GM12891 (cell line): ENCODE data around the gene GIGYF2.
"Not testable (repeated sequence)": the region's sequence is repeated elsewhere in the genome, so short reads cannot be mapped to it uniquely, and the experiment has no call there.

Experiments used
- POLR2A ChIP-seq: IDR thresholded peaks from 2 replicates; pipeline ENCODE4 v1.6.1; 2011; ENCODE audit warnings: low read depth, low read length, control low read depth
- POLR2AphosphoS5 ChIP-seq: IDR thresholded peaks from 2 replicates; pipeline ENCODE4 v1.6.1; 2011; ENCODE audit warnings: low read depth, low read length, control low read depth
- SPI1 ChIP-seq: IDR thresholded peaks from 2 replicates; pipeline ENCODE4 v1.6.1; 2011; ENCODE audit warnings: low read depth, low read length, control low read depth
- TAF1 ChIP-seq: IDR thresholded peaks from 2 replicates; pipeline ENCODE4 v1.6.1; 2011; ENCODE audit warnings: low read depth, low read length, control low read depth

DNA sequence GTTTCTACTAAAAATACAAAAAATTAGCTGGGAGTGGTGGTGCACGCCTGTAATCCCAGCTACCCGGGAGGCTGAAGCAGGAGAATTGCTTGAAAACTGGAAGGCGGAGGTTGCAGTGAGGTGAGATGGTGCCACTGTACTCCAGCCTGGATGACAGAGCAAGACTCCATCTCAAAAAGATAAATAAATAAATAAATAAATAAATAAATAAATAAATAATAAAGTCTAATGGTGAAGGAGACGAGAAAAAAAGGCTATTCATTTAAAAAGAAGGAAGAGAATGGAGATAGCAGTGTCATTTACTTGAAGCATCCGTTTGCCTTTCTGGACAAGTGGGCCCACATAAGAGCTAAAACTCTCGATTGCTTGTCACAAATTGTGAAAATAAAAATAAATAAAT lies 11.7 kb upstream of the GIGYF2 start:
- TF ChIP-seq POLR2A, POLR2AphosphoS5, TAF1, SPI1: not testable (repeated sequence)
